GM23248 (cell line): ENCODE results near the gene ACIN1. TPM values are rescaled to one million over a fixed set of nuclear protein-coding genes. Genes with fewer than 3 reads are reported as not detected.

ENCODE experiments used
- DNase-seq: peaks from one replicate; pipeline ENCODE4 v3.0.0-alpha.2; 2015
- H2AFZ ChIP-seq: fragments of 200-600 bp; sonication (generic); 2 replicates; pipeline ENCODE4 v1.6.1; 2016; ENCODE audit warnings: antibody characterized with exemption
- H3F3A ChIP-seq: fragments of 200-600 bp; sonication (generic); 2 replicates; pipeline ENCODE4 v1.6.1; 2016; ENCODE audit warnings: mild to moderate bottlenecking, antibody characterized with exemption, mixed run types; ENCODE audit not compliant: insufficient read depth
- H3K27ac ChIP-seq: fragments of 200-600 bp; sonication (generic); 2 replicates; pipeline ENCODE4 v1.5.1; 2016; ENCODE audit warnings: mild to moderate bottlenecking
- H3K27me3 ChIP-seq: fragments of 200-600 bp; sonication (generic); replicated peaks from 2 replicates; pipeline ENCODE4 v1.6.1; 2016; ENCODE audit warnings: mild to moderate bottlenecking; ENCODE audit not compliant: insufficient read depth
- H3K36me3 ChIP-seq: fragments of 200-600 bp; sonication (generic); 2 replicates; pipeline ENCODE4 v1.6.1; 2016; ENCODE audit warnings: low read depth, mild to moderate bottlenecking
- H3K4me1 ChIP-seq: fragments of 200-600 bp; sonication (generic); 2 replicates; pipeline ENCODE4 v1.6.1; 2016; ENCODE audit warnings: mild to moderate bottlenecking; ENCODE audit not compliant: insufficient read depth
- H3K4me2 ChIP-seq: fragments of 200-600 bp; sonication (generic); one replicate; pipeline ENCODE4 v1.6.1; 2016; ENCODE audit warnings: mild to moderate bottlenecking; ENCODE audit not compliant: unreplicated experiment
- H3K4me3 ChIP-seq: fragments of 200-600 bp; sonication (generic); 2 replicates; pipeline ENCODE4 v1.5.1; 2016; ENCODE audit warnings: mild to moderate bottlenecking
- H3K79me2 ChIP-seq: fragments of 200-600 bp; sonication (generic); 2 replicates; pipeline ENCODE4 v1.6.1; 2016; ENCODE audit warnings: mild to moderate bottlenecking; ENCODE audit not compliant: insufficient read depth
- H3K9ac ChIP-seq: fragments of 200-600 bp; sonication (generic); 2 replicates; pipeline ENCODE4 v1.6.1; 2016; ENCODE audit warnings: mild to moderate bottlenecking
- H3K9me2 ChIP-seq: fragments of 200-600 bp; sonication (generic); 2 replicates; pipeline ENCODE4 v1.6.1; 2016; ENCODE audit warnings: mixed run types, mild to moderate bottlenecking, moderate library complexity; ENCODE audit not compliant: insufficient read depth
- H3K9me3 ChIP-seq: fragments of 200-600 bp; sonication (generic); one replicate; pipeline ENCODE4 v1.6.1; 2017; ENCODE audit warnings: low read depth
- H4K20me1 ChIP-seq: fragments of 200-600 bp; sonication (generic); 2 replicates; pipeline ENCODE4 v1.6.0; 2016; ENCODE audit not compliant: insufficient read depth
- EZH2 ChIP-seq: fragments of 200-600 bp; sonication (generic); IDR thresholded peaks from 2 replicates; pipeline ENCODE4 v1.6.1; 2018; ENCODE audit warnings: antibody characterized with exemption, mild to moderate bottlenecking; ENCODE audit not compliant: insufficient read depth, poor library complexity, severe bottlenecking
- EZH2phosphoT487 ChIP-seq: fragments of 200-600 bp; sonication (generic); IDR thresholded peaks from 2 replicates; pipeline ENCODE4 v1.6.1; 2018; ENCODE audit warnings: antibody characterized with exemption, moderate library complexity, mild to moderate bottlenecking, low read depth; ENCODE audit not compliant: insufficient read depth
- WGBS, 2 experiments: methylation state at CpG; one replicate each; pipeline ENCODE4 v1.1.6; 2015 to 2017; ENCODE audit warnings: low lambda C conversion rate in 2 of 2, low coverage in 1 of 2; ENCODE audit errors: missing lambda C conversion rate in 2 of 2; 5-methylcytosine and 5-hydroxymethylcytosine counted together
- in situ Hi-C: fragments of 300-500 bp; cut with MboI; formaldehyde crosslinking; loops from 2 replicates; pipeline ENCODE4 v1.15.0; 2020
- polyA plus RNA-seq: library from polyadenylated mRNA; unstranded; fragments of >200 nt; fragmentation: Nextera tagmentation; extraction: Ambion mirVana; gene quantifications from 2 replicates; pipeline ENCODE4 v1.2.1, GENCODE V29; 2016
- total RNA-seq: library from RNA; depleted of rRNA; stranded (reverse); fragments of >200 nt; shearing (Covaris generic); gene quantifications from 2 replicates; pipeline ENCODE4 v1.2.3, GENCODE V29; 2014

Gene ACIN1
- total and polyA plus RNA-seq, 2 experiments from 2014 or later = 35.5 to 63.7 TPM

GRCh38 chr14:23053426-23053825, 41.5 kb downstream of the ACIN1 start:
- 95 to 98% methylated on average over 10 of the region's 10 CpGs for WGBS, 2 experiments
- H3K9ac ChIP-seq = no peak overlapping the region
- H3K36me3 ChIP-seq = no peaks in the 10 kb centered on the region
- H2AFZ ChIP-seq = no peak overlapping the region
- peaks cover 10% of the 10 kb centered on the region for H3K4me1 ChIP-seq
- no peak for DNase-seq
- in situ Hi-C loops = loop anchor here (5.0 kb wide), 1 partner anchor 61 kb away; no protein-coding TSS in a partner anchor
- no peaks in the 10 kb centered on the region for H3K79me2 ChIP-seq
- H3K4me2 ChIP-seq = no peak overlapping the region
- TF ChIP-seq EZH2phosphoT487 = no peak
- no peak for TF ChIP-seq EZH2
- H3F3A ChIP-seq = no peaks in the 10 kb centered on the region; the same call in 1 of the 2 replicates
- H3K4me3 ChIP-seq = no peak overlapping the region
- H3K9me2 ChIP-seq = no peaks in the 10 kb centered on the region
- no peak overlapping the region for H3K27ac ChIP-seq
- H3K9me3 ChIP-seq = no peaks in the 10 kb centered on the region
- H4K20me1 ChIP-seq = no peaks in the 10 kb centered on the region
- H3K27me3 ChIP-seq = no peaks in the 10 kb centered on the region

DNA sequence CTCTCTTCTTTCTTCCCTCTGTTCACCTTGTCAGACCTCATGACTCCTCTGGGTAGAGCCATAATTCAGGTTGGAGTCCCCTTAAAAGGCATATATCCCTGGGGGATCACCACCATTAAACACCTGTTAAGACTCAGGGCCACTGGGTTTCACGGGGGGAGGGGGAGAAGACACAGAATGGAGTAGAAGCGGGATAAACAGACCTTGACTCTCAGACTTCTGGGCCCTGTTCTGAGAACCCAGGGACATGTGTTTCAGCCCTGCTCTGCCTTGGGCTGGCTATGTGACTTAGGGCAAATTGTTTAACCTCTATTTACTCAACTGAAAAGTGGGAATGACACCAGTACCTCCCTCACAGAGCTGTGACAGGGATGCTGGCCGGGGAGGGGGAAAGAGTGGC, 42.3 kb downstream of the ACIN1 start:
- DNase-seq = no peak
- no peak overlapping the region for H2AFZ ChIP-seq
- H3K9me3 ChIP-seq = no peaks in the 10 kb centered on the region
- H3K9me2 ChIP-seq = no peaks in the 10 kb centered on the region
- H3K4me3 ChIP-seq = no peak overlapping the region
- no peaks in the 10 kb centered on the region; the same call in 1 of the 2 replicates for H3F3A ChIP-seq
- no peak overlapping the region for H3K4me2 ChIP-seq
- H3K27me3 ChIP-seq = no peaks in the 10 kb centered on the region
- H3K27ac ChIP-seq = no peak overlapping the region
- no peak overlapping the region for H3K9ac ChIP-seq
- H4K20me1 ChIP-seq = no peaks in the 10 kb centered on the region
- no peaks in the 10 kb centered on the region for H3K79me2 ChIP-seq
- WGBS, 2 experiments = 80 to 81% methylated on average over 3 of the region's 3 CpGs
- peaks cover 10% of the 10 kb centered on the region for H3K4me1 ChIP-seq
- TF ChIP-seq EZH2 (no peak), EZH2phosphoT487 (no peak)
- H3K36me3 ChIP-seq = no peaks in the 10 kb centered on the region
- in situ Hi-C loops = loop anchor here (5.0 kb wide), 1 partner anchor 60 kb away; no protein-coding TSS in a partner anchor

GRCh38 chr14:23052182-23052623, 42.7 kb downstream of the ACIN1 start:
- H3K4me1 ChIP-seq = peaks cover 10% of the 10 kb centered on the region
- no peaks in the 10 kb centered on the region for H4K20me1 ChIP-seq
- H3K9me3 ChIP-seq = no peaks in the 10 kb centered on the region
- no peaks in the 10 kb centered on the region; the same call in 1 of the 2 replicates for H3F3A ChIP-seq
- no peak for DNase-seq
- no peaks in the 10 kb centered on the region for H3K9me2 ChIP-seq
- TF ChIP-seq EZH2phosphoT487 = no peak
- TF ChIP-seq EZH2 = no peak
- WGBS, 2 experiments = 73 to 76% methylated on average over 14 of the region's 14 CpGs
- H3K4me2 ChIP-seq = no peak overlapping the region
- no peak overlapping the region for H3K27ac ChIP-seq
- H3K4me3 ChIP-seq = no peak overlapping the region
- H2AFZ ChIP-seq = no peak overlapping the region
- no peaks in the 10 kb centered on the region for H3K36me3 ChIP-seq
- H3K27me3 ChIP-seq = no peaks in the 10 kb centered on the region
- no peak overlapping the region for H3K9ac ChIP-seq
- H3K79me2 ChIP-seq = no peaks in the 10 kb centered on the region
- in situ Hi-C loops = loop anchor here (5.0 kb wide), 1 partner anchor 60 kb away; no protein-coding TSS in a partner anchor

- Histone ChIP-seq H2AFZ (no peak overlapping the region), H3K9ac (no peak overlapping the region), H3K9me2 (no peaks in the 10 kb centered on the region), H3K27ac (no peak overlapping the region), H3K4me2 (no peak overlapping the region), H3K27me3 (no peaks in the 10 kb centered on the region), H3K9me3 (no peaks in the 10 kb centered on the region), H3K4me3 (no peak overlapping the region), H3K4me1 (peaks cover 2% of the 10 kb centered on the region), H3F3A (no peaks in the 10 kb centered on the region; the same call in 1 of the 2 replicates), H4K20me1 (no peaks in the 10 kb centered on the region), H3K36me3 (no peaks in the 10 kb centered on the region), H3K79me2 (no peaks in the 10 kb centered on the region)
- in situ Hi-C loops = loop anchor here (5.0 kb wide), 1 partner anchor 59 kb away; no protein-coding TSS in a partner anchor
- TF ChIP-seq EZH2 = no peak
- WGBS, 2 experiments = 83 to 88% methylated on average over 5 of the region's 5 CpGs
- DNase-seq = no peak
Measured at GRCh38 chr14:23051141-23052057, 43.5 kb downstream of the ACIN1 start.
